ENCODE results near the gene CSNK1D.
A peak's percentile ranks its signal among the peaks of the same experiment; 100 is the strongest.

The CSNK1D gene

DNA sequence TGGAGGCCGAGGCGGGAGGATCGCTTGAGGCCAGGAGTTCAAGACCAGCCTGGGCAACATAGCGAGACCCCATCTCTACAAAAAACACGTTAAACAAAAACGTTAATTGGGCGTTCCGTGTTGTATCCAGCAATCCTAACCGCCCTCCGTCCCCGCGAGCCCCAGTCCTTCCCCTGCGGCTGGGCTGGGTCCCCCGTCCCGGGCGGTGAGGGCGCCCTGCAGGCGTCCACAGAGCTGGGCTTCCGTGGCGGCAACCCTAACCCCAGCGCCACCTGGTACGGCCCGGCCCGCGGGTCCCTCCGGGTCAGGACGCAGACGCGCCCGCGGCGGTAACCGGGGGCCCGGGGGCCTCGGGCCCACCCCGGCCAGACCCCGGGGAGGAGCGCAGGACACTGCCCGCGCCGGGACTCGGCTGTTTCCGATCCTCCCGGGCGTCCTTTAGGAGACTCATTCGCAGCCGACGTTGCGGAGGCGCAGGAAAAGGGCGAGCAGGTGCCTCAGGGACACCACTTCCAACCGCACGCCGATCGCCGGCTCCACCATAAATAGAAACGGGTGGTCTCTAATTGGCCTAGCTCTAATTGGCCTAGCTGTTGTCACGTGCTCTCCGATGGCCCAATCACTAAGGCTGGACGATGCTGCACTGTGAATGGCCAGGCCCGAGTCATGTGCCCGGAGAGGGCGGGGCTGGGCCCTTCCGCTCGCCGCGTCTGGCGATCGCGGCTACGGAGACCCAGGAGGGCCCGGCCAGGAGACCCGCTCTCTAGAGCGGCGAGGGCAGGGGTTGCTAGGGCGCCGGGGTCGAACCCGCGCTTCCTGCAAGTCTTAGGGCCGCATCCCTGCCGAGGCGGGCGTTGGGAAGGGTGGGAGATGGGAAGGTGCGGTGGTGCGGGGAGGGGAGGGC is 19.0 kb upstream of the CSNK1D start:
- peak; percentile 90 for DNase-seq

DNA sequence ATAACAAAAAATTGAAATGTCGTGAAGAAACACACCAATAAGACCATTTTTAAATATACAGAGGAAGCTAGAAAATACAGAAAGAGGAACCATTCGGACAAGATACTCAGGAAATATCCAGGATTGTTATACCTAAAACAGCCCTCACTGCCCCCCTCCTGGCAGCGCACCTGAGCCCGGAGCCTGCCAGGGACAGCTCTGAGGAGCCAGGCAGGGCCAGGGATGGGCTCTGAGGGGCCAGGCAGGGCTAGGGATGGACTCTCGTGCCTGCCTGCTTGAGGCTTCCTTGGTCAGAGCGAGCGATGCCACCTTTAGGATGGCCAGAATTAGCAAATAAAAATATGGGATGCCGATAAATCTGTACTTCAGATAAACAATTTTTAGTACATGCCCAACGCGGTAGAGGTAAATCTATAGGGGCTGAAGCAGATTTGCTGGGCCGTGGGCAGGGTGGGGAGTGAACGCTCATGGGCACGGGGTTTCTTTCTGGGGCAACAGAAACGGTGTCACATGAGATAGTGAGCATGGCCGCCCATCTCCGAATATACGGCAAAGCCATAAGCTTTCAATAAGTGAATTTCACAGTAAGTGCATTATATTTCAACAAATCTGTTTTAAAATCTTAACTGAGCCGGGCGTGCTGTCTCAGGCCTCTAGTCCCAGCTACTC is 18.2 kb upstream of the CSNK1D start:
- no peak for DNase-seq

DNA sequence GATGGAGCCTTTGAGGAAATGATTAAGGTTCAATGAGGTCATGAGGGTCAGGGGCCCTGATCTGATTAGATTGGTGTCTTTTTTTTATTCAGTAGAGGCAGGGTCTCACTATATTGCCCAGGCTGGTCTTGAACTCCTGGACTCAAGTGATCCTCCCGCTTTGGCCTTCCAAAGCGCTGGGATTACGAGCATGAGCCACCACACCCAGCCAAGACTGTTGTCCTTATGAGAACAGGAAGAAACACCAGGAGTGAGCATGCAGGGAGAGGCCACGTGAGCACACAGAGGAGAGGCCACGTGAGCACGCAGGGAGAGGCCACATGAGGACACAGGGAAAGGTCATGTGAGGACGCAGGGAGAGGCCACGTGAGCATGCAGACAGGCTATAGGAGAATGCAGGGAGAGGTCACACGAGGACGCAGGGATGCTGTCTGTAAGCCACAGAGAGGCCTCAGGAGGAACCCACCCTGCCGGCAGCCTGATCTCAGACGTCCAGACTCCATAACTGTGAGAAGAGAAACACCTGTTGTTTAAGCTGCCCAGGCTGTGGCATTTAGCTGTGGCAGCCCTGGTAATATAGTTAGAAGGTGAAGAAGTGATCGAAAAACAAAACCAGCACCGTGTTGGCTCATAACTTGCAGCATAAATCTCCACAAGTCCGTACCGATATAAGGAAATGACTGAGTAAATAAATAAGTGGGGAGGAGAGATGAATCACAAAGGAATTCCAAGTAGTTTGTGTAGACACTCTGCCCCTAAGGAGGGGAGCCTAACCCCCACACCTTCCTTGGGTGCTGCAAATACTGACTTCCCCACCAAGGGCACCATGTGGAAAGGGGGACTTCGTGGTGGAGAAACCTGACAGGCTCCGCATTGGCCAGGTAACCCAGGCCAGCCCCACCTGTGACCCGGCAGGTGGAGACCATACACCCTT is 14.6 kb upstream of the CSNK1D start:
- no peak for DNase-seq

DNA sequence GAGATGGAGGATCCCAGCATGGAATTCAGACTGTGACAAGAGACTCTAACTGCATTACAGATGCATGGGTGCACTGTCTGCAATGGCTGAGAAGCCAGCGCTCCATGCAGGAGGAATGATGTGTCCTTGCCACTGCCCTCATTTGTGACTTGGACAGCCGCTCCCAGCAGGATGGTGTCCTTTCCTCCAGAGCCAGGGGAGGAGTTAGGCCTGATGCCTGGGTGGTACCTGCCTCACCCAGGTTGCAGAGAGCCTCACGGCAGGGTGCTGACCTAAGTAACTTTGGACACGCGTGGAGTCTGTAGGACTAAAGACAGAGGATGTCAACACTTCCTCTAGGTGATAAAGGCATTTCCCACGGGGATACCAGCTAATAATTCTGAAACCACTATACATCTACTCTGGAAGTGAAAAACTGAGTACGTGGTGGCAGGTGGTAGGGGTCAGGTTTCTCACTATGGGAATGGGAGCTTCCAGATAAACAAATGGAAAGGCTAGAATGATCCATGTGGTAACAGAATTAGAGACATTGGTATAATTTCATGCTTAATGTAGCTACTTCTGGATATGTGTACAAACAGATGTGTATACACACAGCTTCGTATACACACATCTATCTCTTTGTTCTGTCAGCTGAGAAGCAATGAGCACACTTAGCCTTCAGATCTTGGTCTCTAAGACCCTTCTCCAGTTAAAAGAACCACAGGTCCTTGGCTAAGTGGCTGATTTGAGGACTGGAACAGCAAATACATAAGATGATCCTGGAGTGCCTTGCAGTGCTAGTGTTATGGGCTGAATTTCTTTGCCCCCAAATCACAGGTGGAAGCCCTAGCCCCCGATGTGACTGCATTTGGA is 13.7 kb upstream of the CSNK1D start:
- no peak for DNase-seq

DNA sequence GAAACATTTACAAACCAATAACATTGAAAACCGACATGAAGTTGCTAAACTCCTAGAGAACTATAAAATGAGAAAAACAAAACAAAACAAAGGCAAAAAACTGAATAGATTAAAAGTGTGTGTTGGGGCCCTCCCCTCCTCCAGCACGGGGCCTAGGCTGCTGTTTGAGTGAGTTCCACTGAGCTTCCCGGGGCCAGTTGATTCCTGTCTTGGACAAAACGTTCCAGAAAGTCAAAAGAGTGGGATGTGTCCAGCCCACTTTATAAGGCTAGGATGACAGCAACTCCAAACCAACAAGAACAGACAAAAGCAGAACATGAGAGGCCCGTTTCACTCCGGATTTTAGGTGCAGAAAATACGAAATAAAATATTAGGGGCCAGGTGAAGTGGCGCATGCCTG is 11.6 kb upstream of the CSNK1D start:
- no peak for DNase-seq

DNA sequence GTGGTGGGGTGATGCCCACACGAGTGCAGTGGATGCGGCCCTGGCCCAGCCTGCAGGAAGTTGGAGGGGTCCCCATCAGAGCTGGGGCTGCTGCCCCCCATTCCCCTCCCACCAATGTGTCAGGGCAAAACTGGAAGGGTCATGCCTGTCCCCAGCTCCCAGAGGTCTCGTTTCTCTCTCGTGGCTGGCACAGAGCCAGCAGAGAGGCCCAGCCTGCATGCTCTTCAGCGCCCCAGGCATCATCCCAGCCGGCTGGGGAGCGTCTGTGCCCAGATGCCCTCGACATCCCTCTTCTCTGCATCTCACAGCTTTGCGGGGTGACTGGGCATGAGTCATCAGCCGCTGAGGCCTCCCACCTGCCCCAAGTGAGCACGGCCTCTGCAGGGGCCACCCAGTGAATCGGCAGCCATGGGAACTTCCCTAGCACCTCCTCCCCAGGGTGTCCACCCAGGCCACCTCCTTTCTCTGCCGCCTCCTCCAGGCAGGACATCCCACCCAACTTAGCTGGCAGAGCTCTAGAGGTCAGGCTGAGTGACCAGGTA is 9.8 kb upstream of the CSNK1D start:
- no peak for DNase-seq

DNA sequence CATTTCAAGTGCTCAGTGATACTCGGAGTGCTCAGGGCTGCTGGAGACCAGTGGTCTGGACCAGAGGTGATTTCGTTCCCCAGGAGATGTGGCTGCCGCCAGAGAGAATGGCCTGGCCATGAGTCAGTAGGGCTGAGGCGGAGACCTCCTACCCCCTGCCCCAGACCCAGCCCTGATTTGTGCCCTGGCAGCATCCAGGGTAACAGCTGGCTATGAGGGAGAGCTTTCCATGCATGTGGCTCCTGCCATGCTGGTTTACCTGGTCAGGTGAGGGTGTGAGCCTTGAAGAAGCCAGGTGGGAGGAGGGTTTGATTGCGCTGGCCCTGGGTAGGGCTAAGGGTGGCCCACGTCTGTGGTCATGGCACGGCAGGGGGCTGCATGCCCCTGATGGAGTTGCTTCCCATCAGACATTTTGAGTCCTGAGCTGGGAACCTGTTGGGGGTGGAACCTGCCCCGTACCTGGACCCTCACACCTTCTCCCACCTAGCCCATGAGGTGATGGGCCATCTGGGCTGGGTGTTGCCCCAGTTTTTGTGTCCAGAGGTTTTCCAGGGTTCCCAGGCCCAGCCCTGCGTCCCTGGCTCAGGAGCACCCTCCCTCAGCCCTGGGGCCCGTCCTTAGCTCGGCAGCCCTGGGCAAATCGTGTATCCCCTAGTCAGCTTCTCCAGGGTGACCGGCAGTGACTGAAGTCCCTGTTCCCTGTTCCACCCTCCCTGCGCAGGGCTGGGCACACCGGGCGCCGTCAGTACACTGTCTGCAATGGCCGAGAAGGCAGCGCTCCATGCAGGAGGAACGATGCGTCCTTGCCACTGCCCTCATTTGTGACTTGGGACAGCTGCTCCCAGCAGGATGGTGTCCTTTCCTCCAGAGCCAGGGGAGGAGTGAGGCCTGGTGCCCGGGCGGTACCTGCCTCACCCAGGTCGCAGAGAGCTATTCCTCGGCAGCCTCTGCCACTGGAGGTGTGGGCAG is 9.0 kb upstream of the CSNK1D start:
- DNase-seq, result no peak

DNA sequence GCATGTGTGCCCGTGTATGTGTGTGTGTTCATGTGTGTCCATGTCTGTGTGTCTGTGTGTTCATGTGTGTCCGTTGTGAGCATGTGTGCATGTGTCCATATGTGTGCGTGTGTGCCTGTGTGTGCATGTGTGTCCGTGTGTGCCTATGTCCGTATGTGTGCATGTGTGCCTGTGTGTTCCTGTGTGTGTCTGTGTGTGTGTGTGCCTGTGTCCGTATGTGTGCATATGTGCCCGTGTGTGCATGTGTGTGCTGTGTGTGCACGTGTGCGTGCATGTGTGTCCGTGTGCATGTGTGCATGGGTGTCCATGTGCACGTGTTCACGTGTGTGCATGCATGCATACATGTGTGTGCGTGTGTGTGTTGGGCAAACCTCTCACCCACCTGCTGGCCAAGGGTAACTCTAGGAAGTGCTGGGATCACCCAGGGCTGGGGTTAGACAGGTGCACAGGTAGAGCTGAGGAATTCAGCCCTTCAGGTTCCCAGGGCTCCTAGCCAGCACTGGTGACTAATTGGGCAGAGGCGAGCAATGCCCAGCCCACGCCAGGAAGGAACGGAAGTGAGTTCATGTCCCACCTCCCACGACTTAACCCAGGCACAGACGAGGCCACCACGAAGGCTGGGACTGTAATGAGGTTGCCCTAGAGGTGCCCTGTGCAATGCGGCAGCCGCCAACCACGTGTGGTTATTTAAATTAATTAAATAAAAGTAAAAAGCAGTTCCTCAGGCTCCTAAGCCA is 8.2 kb upstream of the CSNK1D start:
- no peak for DNase-seq

DNA sequence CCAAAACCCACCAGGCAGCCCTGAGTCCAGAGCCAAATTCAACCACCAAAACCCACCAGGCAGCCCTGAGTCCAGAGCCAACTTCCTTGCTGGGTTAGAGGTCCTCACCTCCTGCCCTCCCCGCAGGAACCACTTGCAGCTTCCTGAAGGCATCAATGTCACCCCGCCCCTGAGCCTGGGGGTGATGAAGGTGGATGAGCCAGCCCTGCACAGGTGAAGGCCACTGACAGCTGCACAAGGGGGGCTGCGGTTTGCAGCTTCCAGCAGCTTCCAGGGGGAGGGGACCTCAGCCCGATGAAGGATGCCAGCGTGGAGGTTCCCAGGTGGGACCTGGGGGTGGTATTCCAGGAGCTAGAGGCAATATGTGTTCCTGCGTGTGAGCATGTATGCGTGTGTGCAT is 7.6 kb upstream of the CSNK1D start:
- DNase-seq, result no peak

DNA sequence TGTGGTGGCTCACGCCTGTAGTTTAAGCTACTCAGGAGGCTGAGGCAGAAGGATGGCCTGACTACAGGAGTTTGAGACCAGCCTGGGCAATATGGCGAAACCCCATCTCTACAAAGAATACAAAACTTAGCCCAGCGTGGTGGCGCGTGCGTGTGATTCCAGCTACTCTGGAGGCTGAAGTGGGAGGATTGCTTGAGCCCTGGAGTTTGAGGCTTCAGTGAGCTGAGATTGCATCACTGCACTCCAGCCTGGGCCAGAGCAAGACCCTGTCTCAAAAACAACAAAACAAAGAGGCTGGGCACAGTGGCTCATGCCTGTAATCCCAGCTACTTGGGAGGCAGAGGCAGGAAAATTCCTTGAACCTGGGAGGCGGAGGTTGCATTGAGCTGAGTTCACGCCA is 7.0 kb upstream of the CSNK1D start:
- no peak for DNase-seq

DNA sequence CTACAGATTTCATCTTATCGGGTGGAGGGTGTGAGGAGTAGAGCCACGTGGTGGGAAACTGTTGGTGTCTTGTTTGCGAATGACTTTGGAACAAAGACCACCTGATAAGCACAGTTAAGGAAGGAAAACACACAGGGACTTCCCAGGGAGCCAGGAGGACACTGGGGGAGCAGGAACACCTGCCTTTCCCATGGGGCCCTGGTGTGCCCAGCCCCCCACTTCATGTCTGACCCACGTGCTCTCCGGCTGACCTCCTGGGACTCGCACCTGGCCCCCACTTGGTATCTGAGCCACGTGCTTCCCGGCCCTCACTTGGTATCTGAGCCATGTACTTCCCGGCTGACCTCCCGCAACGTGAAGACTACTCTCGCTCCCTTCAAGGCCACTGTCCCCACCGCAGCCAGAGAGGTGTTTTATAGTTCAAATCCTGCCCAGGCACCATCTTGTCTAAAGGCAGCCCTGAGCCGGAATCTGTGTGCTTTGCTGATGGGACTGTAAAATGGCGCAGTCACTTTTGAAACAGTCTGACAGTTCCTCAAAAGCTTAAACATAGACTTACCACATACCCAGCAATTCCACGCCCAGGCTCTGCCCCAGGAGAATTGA is 5.4 kb upstream of the CSNK1D start:
- DNase-seq, result no peak

DNA sequence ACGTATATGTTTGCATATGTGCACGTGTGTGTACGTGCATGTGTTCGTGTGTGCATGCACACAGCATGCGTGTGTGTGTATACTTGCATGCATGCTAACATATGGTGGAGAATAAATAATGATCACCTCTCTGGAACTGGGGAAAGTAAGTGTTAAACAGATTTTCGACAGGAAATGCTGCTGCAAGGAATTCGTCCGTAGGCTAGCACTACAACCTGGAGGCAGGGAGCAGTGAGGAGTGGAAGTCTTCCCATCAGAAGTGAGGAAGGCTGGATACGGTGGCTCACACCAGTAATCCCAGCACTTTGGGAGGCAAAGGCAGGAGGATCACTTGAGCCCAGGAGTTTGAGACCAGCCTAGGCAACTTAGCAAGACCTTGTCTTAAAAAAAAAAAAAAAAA is 4.8 kb upstream of the CSNK1D start:
- DNase-seq, result no peak

DNA sequence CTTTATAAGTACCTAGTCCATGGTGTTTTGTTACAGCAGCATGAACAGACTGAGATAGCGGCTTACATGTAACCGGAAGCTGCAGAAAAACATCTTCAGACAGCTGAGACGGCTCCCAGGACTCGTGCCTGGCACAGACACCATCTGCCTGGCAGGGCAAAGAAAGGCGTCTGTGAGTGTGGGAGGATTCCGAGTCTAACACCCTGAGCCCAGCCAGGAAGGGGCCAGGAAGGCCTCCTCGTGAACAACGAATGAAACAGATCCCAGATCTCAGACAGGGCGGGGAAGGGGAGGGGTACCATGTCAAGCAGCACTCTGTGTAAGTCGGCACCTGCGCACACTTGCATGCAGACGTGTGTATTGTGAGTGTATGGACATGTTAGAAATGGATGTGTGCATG is 4.4 kb upstream of the CSNK1D start:
- DNase-seq, result no peak

DNA sequence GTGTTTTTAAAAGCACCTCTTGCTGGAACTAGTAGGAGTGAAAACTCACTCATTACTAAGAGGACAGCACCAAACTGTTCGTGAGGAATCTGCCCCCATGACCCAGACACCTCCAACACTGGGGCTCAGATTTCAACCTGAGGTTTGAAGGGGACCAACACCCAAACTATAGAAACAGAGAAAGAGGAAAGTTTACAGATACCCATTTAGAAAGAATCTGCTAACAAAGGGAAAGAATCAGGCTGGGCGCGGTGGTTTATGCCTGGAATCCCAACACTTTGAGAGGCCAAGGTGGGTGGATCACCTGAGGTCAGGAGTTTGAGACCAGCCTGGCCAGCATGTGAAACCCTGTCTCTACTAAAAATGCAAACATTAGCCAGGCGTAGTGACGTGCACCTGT is 3.4 kb upstream of the CSNK1D start:
- no peak for DNase-seq

DNA sequence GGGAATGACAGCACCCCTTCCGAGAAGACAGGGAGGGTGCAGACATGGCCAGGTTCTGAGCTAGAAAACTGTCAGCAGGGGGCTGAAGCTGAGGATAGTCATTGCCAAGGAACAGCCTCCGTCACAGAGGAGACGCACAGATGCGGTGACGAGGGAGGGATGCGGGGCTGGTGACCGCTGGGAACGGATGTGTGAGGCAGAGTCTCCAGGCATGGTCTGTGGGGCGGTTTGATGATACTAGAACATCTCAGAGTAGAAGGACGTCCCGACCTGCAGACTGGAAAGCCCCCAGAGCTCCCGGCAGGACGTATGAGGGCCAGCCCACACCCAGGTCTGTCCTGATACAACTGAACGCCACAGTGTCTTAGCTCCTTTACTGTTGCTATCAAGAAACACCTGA is 1.8 kb upstream of the CSNK1D start:
- DNase-seq, result no peak

DNA sequence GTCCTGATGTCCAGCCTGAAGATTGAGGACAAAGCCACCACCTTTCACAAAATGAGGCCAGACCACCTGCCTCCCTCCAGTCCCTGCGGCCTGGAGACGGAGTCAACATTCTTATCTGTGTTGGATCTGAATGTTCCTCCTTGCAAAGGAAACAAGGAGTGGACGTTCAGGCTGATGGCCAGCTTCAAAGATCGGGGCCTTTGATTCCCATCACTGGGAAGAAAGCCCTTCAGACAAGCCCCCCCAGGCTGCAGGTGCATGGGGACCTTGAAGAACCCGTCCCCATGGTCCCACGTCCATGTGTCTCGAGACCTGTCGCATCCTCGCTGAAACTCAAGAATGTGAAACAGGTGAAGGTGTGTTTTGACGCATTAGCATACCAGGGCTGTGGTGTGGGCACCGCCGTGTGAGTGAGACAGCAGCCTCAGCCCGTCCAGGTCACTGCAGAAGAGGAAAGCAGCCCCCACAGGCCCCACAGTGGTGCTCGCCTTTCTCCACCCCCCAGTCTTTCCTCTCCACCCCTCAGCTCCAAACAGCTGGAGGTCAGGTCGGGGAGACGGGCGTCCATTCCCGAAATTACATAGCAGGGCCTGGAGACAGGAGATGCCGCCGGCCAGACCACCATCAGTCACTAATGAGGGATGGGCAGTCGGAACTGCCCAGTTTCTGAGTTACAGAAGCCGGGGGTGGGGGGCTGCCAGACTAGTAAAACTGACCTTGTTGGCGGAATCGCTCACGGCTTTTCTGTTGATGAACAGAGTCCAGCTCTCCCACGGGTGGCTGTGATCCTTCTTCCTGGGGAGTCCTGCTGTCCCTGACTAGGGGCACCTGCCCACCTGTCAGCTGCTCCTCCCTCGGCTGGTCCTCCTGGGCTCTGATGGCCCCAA is 877 bp upstream of the CSNK1D start:
- DNase-seq, result no peak

DNA sequence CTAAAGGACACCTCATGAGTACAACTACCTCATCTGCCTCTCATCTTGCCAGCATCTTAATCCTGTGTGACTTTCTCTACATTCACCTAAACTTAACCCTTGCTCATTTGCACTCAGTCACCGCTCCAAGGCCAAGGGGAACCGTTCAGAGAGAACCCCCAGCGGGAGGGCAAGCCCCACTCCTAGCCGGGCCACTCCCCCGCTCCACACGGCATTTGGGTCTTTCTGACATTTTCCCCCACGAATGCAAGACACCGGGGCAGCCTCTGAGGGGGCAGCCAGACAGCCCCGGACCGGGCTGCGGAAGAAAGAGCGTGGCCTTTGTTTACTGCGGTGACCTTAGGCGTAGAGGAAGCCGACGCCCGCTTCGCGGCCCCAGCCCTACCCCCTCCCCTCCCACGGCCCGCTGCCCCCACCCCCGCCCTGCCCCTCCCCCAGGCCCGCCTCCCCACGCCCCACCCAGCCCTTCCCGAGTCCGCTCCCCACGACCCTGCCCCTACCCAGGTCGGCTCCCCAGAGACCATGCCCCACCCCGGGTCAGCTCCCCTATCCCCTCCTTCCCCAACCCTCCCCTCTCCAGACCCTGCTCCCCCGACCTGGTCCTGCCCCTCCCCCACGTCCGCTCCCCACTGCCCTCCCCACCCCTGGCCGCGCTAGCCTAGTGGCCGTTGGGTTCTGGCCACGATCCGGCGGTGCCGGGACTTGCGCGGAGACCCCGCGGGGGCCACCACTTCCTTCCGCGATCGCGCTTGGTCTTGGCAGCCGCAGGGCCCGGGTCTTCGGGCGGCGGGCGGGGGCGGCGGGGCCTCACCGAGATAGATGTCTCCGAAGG is 789 bp downstream of the CSNK1D start:
- peak; percentile 33 for DNase-seq

DNA sequence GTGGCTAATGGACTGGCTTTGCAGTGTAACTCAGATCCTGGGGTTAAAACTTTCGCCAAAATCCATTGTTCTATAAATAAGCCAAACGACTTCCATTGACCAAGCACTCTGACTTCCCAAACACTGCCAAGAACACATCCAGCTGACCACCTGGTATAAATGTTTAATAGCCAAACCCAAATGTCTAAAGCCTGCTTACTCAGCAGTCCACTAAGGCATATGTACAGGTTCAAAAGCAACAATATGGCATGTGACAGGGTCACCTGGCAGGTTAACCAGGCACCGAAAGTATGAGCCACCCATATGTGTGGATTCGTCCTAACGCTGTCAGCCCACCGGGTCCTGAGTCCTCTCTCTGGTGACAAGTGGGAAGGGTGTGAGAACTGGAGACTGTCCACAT is 2.1 kb downstream of the CSNK1D start:
- DNase-seq, result no peak
